NCI-H2196 (cell line): ENCODE results near the gene CTIF.

Experiments
- DNase-seq: peaks from one replicate; lab custom pipeline; 2025; ENCODE audit not compliant: unreplicated experiment; lab: John Stamatoyannopoulos, UW

Gene CTIF

GRCh38 chr18:48531908-48532307, 6.9 kb upstream of the CTIF start:
- no peak for DNase-seq

- no peak for DNase-seq
Observed at GRCh38 chr18:48533340-48534070, 5.3 kb upstream of the CTIF start.

- no peak for DNase-seq
Observed at GRCh38 chr18:48534364-48534763, 4.5 kb upstream of the CTIF start.

- no peak for DNase-seq
Observed at GRCh38 chr18:48535956-48536355, 2.9 kb upstream of the CTIF start.

- DNase-seq = no peak
Observed at GRCh38 chr18:48536516-48536915, 2.3 kb upstream of the CTIF start.

GRCh38 chr18:48539406-48540250, 797 bp downstream of the CTIF start:
- DNase-seq = peak; percentile 23

- peak; percentile 29 for DNase-seq
Observed at GRCh38 chr18:48540251-48541025, 1.6 kb downstream of the CTIF start.

- DNase-seq = peak; percentile 62
Observed at GRCh38 chr18:48541026-48541746, 2.4 kb downstream of the CTIF start.

- DNase-seq = no peak
Observed at GRCh38 chr18:48541747-48542400, 3.0 kb downstream of the CTIF start.

GRCh38 chr18:48542513-48543181, 3.8 kb downstream of the CTIF start:
- DNase-seq = no peak

- no peak for DNase-seq
Observed at GRCh38 chr18:48543228-48543627, 4.4 kb downstream of the CTIF start.

GRCh38 chr18:48544116-48544515, 5.3 kb downstream of the CTIF start:
- no peak for DNase-seq

GRCh38 chr18:48544661-48545415, 6.0 kb downstream of the CTIF start:
- no peak for DNase-seq

- no peak for DNase-seq
Observed at GRCh38 chr18:48545757-48546321, 7.0 kb downstream of the CTIF start.

GRCh38 chr18:48546396-48546795, 7.6 kb downstream of the CTIF start:
- no peak for DNase-seq

- DNase-seq = no peak
Observed at GRCh38 chr18:48547531-48547981, 8.7 kb downstream of the CTIF start.

GRCh38 chr18:48548011-48548771, 9.4 kb downstream of the CTIF start:
- DNase-seq = no peak

- DNase-seq = no peak
Observed at GRCh38 chr18:48548921-48549320, 10.1 kb downstream of the CTIF start.
